IgD-negative memory B cell (primary cell): ENCODE data around the gene SAMD10. TPM values are rescaled to one million over a fixed set of nuclear protein-coding genes. Genes with fewer than 3 reads are reported as not detected.
A peak's percentile ranks its signal among the peaks of the same experiment; 100 is the strongest.
"Not testable (repeated sequence)": the region's sequence is repeated elsewhere in the genome, so short reads cannot be mapped to it uniquely, and the experiment has no call there.

Experiments used
- H3K27ac Mint-ChIP-seq, 3 donors: one replicate each; pipeline ENCODE4 v1.8.0; 2020 to 2022; ENCODE audit warnings: mild to moderate bottlenecking in 3 of 3, mixed read lengths in 3 of 3, moderate library complexity in 1 of 3
- H3K27me3 Mint-ChIP-seq: one replicate; pipeline ENCODE4 v1.8.0; 2021; ENCODE audit warnings: mixed read lengths
- H3K36me3 Mint-ChIP-seq: one replicate; pipeline ENCODE4 v1.8.0; 2020; ENCODE audit warnings: mild to moderate bottlenecking, mixed read lengths
- H3K4me1 Mint-ChIP-seq, 3 donors: one replicate each; pipeline ENCODE4 v1.8.0; 2020 to 2022; ENCODE audit warnings: mixed read lengths in 3 of 3, mild to moderate bottlenecking in 1 of 3
- H3K4me3 Mint-ChIP-seq, 4 donors: one replicate each; pipeline ENCODE4 v1.8.0; 2020 to 2022; ENCODE audit warnings: mild to moderate bottlenecking in 4 of 4, mixed read lengths in 4 of 4, moderate library complexity in 3 of 4
- H3K9me3 Mint-ChIP-seq, 3 donors: one replicate each; pipeline ENCODE4 v1.8.0; 2020 to 2021; ENCODE audit warnings: mixed read lengths in 3 of 3, mild to moderate bottlenecking in 1 of 3
- polyA plus RNA-seq: library from polyadenylated mRNA; unstranded; fragments of 300-500 nt; fragmentation: Illumina TruSeq; gene quantifications from one replicate; pipeline ENCODE4 v1.2.3, GENCODE V29; 2021

The SAMD10 gene
- polyA plus RNA-seq, result 9.5 TPM

GRCh38 chr20:63979557-63980316 is at the start of gene SAMD10:
Gene SAMD10 (minus strand): TSS chr20:63979642. CDS start chr20:63979467, 175 bp downstream.
- H3K4me3 Mint-ChIP-seq, result peak within 1 kb of the TSS; percentile 89 to 98 (median 94)
- peaks cover 4% of the 10 kb centered on the region for H3K36me3 Mint-ChIP-seq
- no peaks in the 10 kb centered on the region for H3K9me3 Mint-ChIP-seq
- peaks cover 31 to 42% (median 32%) of the 10 kb centered on the region in 3 donors for H3K4me1 Mint-ChIP-seq
- peak within 1 kb of the TSS; percentile 91 to 96 (median 96) for H3K27ac Mint-ChIP-seq
- no peaks in the 10 kb centered on the region for H3K27me3 Mint-ChIP-seq

GRCh38 chr20:64027981-64028685 is 48.7 kb upstream of the SAMD10 start:
- no peaks in the 10 kb centered on the region for H3K4me1 Mint-ChIP-seq
- no peaks in the 10 kb centered on the region for H3K27me3 Mint-ChIP-seq
- H3K9me3 Mint-ChIP-seq, result no peaks in the 10 kb centered on the region
- H3K4me3 Mint-ChIP-seq, result no peak overlapping the region
- H3K27ac Mint-ChIP-seq, result no peak overlapping the region
- peaks cover 3% of the 10 kb centered on the region for H3K36me3 Mint-ChIP-seq

GRCh38 chr20:64025826-64026412 is 46.5 kb upstream of the SAMD10 start:
- Mint-ChIP-seq H3K4me3 (no peak overlapping the region), H3K27ac (no peak overlapping the region), H3K27me3 (no peaks in the 10 kb centered on the region), H3K9me3 (no peaks in the 10 kb centered on the region), H3K4me1 (no peaks in the 10 kb centered on the region), H3K36me3 (peaks cover 3% of the 10 kb centered on the region)

- peaks cover 3% of the 10 kb centered on the region for H3K36me3 Mint-ChIP-seq
- no peaks in the 10 kb centered on the region for H3K4me1 Mint-ChIP-seq
- no peaks in the 10 kb centered on the region for H3K27me3 Mint-ChIP-seq
- no peak overlapping the region for H3K27ac Mint-ChIP-seq
- no peak overlapping the region for H3K4me3 Mint-ChIP-seq
- H3K9me3 Mint-ChIP-seq, result no peaks in the 10 kb centered on the region
Measured at GRCh38 chr20:64025101-64025825, 45.8 kb upstream of the SAMD10 start.

GRCh38 chr20:64024141-64024990 is 44.9 kb upstream of the SAMD10 start:
- H3K27ac Mint-ChIP-seq, result no peak overlapping the region
- H3K9me3 Mint-ChIP-seq, result no peaks in the 10 kb centered on the region
- H3K4me3 Mint-ChIP-seq, result no peak overlapping the region
- H3K36me3 Mint-ChIP-seq, result peaks cover 3% of the 10 kb centered on the region
- H3K27me3 Mint-ChIP-seq, result no peaks in the 10 kb centered on the region
- no peaks in the 10 kb centered on the region for H3K4me1 Mint-ChIP-seq

GRCh38 chr20:64023361-64024140 is 44.1 kb upstream of the SAMD10 start:
- H3K4me3 Mint-ChIP-seq, result no peak overlapping the region
- H3K27ac Mint-ChIP-seq, result peak overlapping the region in 1 of 3 donors; percentile 57
- peaks cover 6% of the 10 kb centered on the region for H3K36me3 Mint-ChIP-seq
- no peaks in the 10 kb centered on the region for H3K9me3 Mint-ChIP-seq
- H3K4me1 Mint-ChIP-seq, result no peaks in the 10 kb centered on the region
- no peaks in the 10 kb centered on the region for H3K27me3 Mint-ChIP-seq

- H3K9me3 Mint-ChIP-seq, result no peaks in the 10 kb centered on the region
- H3K36me3 Mint-ChIP-seq, result peaks cover 8% of the 10 kb centered on the region
- no peaks in the 10 kb centered on the region for H3K27me3 Mint-ChIP-seq
- H3K27ac Mint-ChIP-seq, result peak overlapping the region in 1 of 3 donors; percentile 57
- H3K4me1 Mint-ChIP-seq, result no peaks in the 10 kb centered on the region
- H3K4me3 Mint-ChIP-seq, result no peak overlapping the region
Measured at GRCh38 chr20:64022671-64023360, 43.4 kb upstream of the SAMD10 start.

GRCh38 chr20:64021124-64021975 is 41.9 kb upstream of the SAMD10 start:
- Mint-ChIP-seq H3K9me3 (no peaks in the 10 kb centered on the region), H3K4me1 (no peaks in the 10 kb centered on the region), H3K27ac (no peak overlapping the region), H3K27me3 (no peaks in the 10 kb centered on the region), H3K4me3 (no peak overlapping the region), H3K36me3 (peaks cover 11% of the 10 kb centered on the region)

GRCh38 chr20:64015635-64016034 is 36.2 kb upstream of the SAMD10 start:
- Mint-ChIP-seq H3K9me3 (no peaks in the 10 kb centered on the region), H3K36me3 (peaks cover 12% of the 10 kb centered on the region), H3K27ac (no peak overlapping the region), H3K27me3 (no peaks in the 10 kb centered on the region), H3K4me3 (no peak overlapping the region), H3K4me1 (peaks cover 0 to 2% (median 0%) of the 10 kb centered on the region in 3 donors)

GRCh38 chr20:64012385-64013154 is 33.1 kb upstream of the SAMD10 start:
- H3K27me3 Mint-ChIP-seq, H3K4me1 Mint-ChIP-seq, H3K9me3 Mint-ChIP-seq: not testable (repeated sequence)
- Mint-ChIP-seq H3K36me3 (peaks cover 22% of the 10 kb centered on the region), H3K27ac (peak overlapping the region in 1 of 3 donors; percentile 84), H3K4me3 (peak overlapping the region in 2 of 4 donors; percentile 57 to 63)

- Mint-ChIP-seq H3K4me3 (no peak overlapping the region), H3K4me1 (peaks cover 0 to 5% (median 0%) of the 10 kb centered on the region in 3 donors), H3K9me3 (no peaks in the 10 kb centered on the region), H3K27ac (peak overlapping the region in 1 of 3 donors; percentile 16), H3K36me3 (peaks cover 20% of the 10 kb centered on the region), H3K27me3 (no peaks in the 10 kb centered on the region)
Measured at GRCh38 chr20:64011366-64011779, 31.9 kb upstream of the SAMD10 start.

- H3K36me3 Mint-ChIP-seq, result peaks cover 20% of the 10 kb centered on the region
- H3K4me3 Mint-ChIP-seq, result no peak overlapping the region
- H3K27ac Mint-ChIP-seq, result peak overlapping the region in 1 of 3 donors; percentile 39
- H3K4me1 Mint-ChIP-seq, result peaks cover 0 to 5% (median 0%) of the 10 kb centered on the region in 3 donors
- no peaks in the 10 kb centered on the region for H3K9me3 Mint-ChIP-seq
- H3K27me3 Mint-ChIP-seq, result no peaks in the 10 kb centered on the region
Measured at GRCh38 chr20:64010711-64011237, 31.3 kb upstream of the SAMD10 start.
